ENCODE results near the gene WLS. TPM values are rescaled to one million over a fixed set of nuclear protein-coding genes. Genes with fewer than 3 reads are reported as not detected.
"Not testable (repeated sequence)": the region's sequence is repeated elsewhere in the genome, so short reads cannot be mapped to it uniquely, and the experiment has no call there.

The WLS gene
- total and polyA plus RNA-seq, 4 experiments from 2014 or later, result not detected

DNA sequence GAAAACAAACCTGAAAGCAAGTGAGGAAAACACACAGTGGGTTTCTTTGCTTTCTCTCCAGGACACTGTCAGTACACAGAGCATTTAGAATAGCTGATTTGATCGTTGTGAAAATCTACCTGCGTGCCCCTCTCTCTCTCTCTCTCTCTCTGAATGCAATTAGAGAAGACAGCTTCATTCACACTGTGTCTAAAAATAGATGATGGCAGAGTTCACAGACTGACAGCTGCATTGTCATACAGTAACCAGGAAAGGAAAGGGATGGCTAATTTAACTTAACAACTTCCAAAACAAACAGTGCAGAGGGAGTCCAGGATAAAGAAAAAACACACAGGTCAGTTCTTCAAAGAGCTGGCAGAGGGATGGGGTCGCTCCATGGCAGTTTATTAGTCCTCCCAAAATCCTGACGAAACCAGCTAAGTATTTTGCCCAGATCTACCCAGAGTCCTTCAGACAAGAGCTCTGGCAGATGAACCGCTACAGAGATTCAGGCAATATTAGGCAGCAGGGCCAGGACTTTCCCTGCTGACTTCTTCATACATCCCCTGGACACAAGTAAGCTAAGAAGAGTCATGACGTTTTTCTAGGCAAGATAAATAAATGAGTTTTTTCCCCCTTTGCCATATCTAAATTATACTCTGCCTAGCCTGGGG lies 58.9 kb downstream of the WLS start:
- ChIA-PET CTCF (ENCODE audit: partially characterized antibody) (no interaction called here), POLR2A (ENCODE audit: partially characterized antibody) (no interaction called here)
- no peak overlapping the region for H3K4me3 Mint-ChIP-seq
- H3K36me3 Mint-ChIP-seq, result no peaks in the 10 kb centered on the region
- no peak for DNase-seq
- intact Hi-C loops (cut with micrococcal nuclease), result no loop called here
- no peaks in the 10 kb centered on the region for H3K4me1 Mint-ChIP-seq
- Histone ChIP-seq H3K27me3 (ENCODE audit: insufficient read depth, low read length) (no peaks in the 10 kb centered on the region), H3K4me1 (ENCODE audit: insufficient read depth, low read length) (no peaks in the 10 kb centered on the region), H3K9me3 (ENCODE audit: control insufficient read depth in 1 of 2, low read length in 2 of 2) (no peaks in the 10 kb centered on the region), H3K27ac (ENCODE audit: low read depth, low read length) (no peak overlapping the region), H3K4me3 (ENCODE audit: low read length in 2 of 2) (no peak overlapping the region), H3K36me3 (ENCODE audit: insufficient read depth, low read length) (no peaks in the 10 kb centered on the region)
- H3K9me3 Mint-ChIP-seq, result peaks cover 0 to 9% (median 3%) of the 10 kb centered on the region in 8 donors
- peaks cover 0 to 3% of the 10 kb centered on the region in 2 donors for H3K27me3 Mint-ChIP-seq
- H3K27ac Mint-ChIP-seq, result no peak overlapping the region

GRCh38 chr1:68171795-68172194 lies 60.5 kb downstream of the WLS start:
- H3K4me3 Mint-ChIP-seq; H3K4me1 ChIP-seq (ENCODE audit: insufficient read depth, low read length); H3K36me3 Mint-ChIP-seq; H3K27ac Mint-ChIP-seq; H3K27me3 Mint-ChIP-seq; POLR2A ChIA-PET (ENCODE audit: partially characterized antibody); H3K9me3 ChIP-seq (ENCODE audit: control insufficient read depth in 1 of 2, low read length in 2 of 2); H3K27me3 ChIP-seq (ENCODE audit: insufficient read depth, low read length); H3K4me3 ChIP-seq (ENCODE audit: low read length in 2 of 2); DNase-seq; intact Hi-C loops (cut with micrococcal nuclease); H3K9me3 Mint-ChIP-seq; CTCF ChIA-PET (ENCODE audit: partially characterized antibody); H3K36me3 ChIP-seq (ENCODE audit: insufficient read depth, low read length); H3K27ac ChIP-seq (ENCODE audit: low read depth, low read length); H3K4me1 Mint-ChIP-seq: not testable (repeated sequence)

- Mint-ChIP-seq H3K4me3 (no peak overlapping the region), H3K36me3 (no peaks in the 10 kb centered on the region), H3K9me3 (peaks cover 0 to 9% (median 0%) of the 10 kb centered on the region in 8 donors), H3K4me1 (no peaks in the 10 kb centered on the region), H3K27ac (no peak overlapping the region), H3K27me3 (peaks cover 0 to 3% of the 10 kb centered on the region in 2 donors)
- DNase-seq, result no peak
- intact Hi-C loops (cut with micrococcal nuclease), result no loop called here
- POLR2A ChIA-PET (ENCODE audit: partially characterized antibody), result no interaction called here
- CTCF ChIA-PET (ENCODE audit: partially characterized antibody), result no interaction called here
- no peaks in the 10 kb centered on the region for H3K27me3 ChIP-seq (ENCODE audit: insufficient read depth, low read length)
- no peak overlapping the region for H3K4me3 ChIP-seq (ENCODE audit: low read length in 2 of 2)
- no peak overlapping the region for H3K27ac ChIP-seq (ENCODE audit: low read depth, low read length)
- H3K4me1 ChIP-seq (ENCODE audit: insufficient read depth, low read length), result no peaks in the 10 kb centered on the region
- H3K36me3 ChIP-seq (ENCODE audit: insufficient read depth, low read length), result no peaks in the 10 kb centered on the region
- no peaks in the 10 kb centered on the region for H3K9me3 ChIP-seq (ENCODE audit: control insufficient read depth in 1 of 2, low read length in 2 of 2)
These were observed 63.7 kb downstream of the WLS start for GRCh38 chr1:68168545-68169171.

- ChIA-PET CTCF (ENCODE audit: partially characterized antibody) (no interaction called here), POLR2A (ENCODE audit: partially characterized antibody) (no interaction called here)
- Histone ChIP-seq H3K4me1 (ENCODE audit: insufficient read depth, low read length) (no peaks in the 10 kb centered on the region), H3K27me3 (ENCODE audit: insufficient read depth, low read length) (no peaks in the 10 kb centered on the region), H3K27ac (ENCODE audit: low read depth, low read length) (no peak overlapping the region), H3K9me3 (ENCODE audit: control insufficient read depth in 1 of 2, low read length in 2 of 2) (no peaks in the 10 kb centered on the region), H3K4me3 (ENCODE audit: low read length in 2 of 2) (no peak overlapping the region), H3K36me3 (ENCODE audit: insufficient read depth, low read length) (no peaks in the 10 kb centered on the region)
- DNase-seq, result no peak
- Mint-ChIP-seq H3K9me3 (peaks cover 0 to 5% (median 0%) of the 10 kb centered on the region in 8 donors), H3K4me3 (no peak overlapping the region), H3K4me1 (no peaks in the 10 kb centered on the region), H3K27me3 (peaks cover 0 to 3% of the 10 kb centered on the region in 2 donors), H3K36me3 (no peaks in the 10 kb centered on the region), H3K27ac (no peak overlapping the region)
- intact Hi-C loops (cut with micrococcal nuclease), result no loop called here
These were observed 65.1 kb downstream of the WLS start for GRCh38 chr1:68167211-68167610.

DNA sequence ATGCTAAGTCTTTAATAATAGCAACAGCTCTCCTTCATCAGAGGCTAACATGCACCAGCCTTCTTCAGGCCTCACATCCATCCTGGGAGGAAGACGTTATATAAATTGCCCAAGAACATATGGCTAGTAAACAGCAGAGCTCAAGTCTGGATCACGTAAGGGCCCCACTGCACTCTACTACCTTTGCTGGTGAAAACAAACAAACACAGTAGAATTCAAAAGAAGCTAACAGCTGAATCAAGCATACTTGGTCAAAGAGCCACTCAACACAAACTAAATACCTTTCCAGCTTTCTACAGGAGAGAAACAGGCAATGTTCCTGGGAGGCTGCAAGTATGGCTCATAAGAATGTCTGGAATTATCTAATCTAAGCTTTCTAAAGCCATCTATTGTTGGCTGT lies 66.0 kb downstream of the WLS start:
- no peaks in the 10 kb centered on the region for H3K36me3 Mint-ChIP-seq
- peaks cover 0 to 3% of the 10 kb centered on the region in 2 donors for H3K27me3 Mint-ChIP-seq
- H3K4me3 Mint-ChIP-seq, result no peak overlapping the region
- no peak overlapping the region for H3K27ac ChIP-seq (ENCODE audit: low read depth, low read length)
- H3K4me3 ChIP-seq (ENCODE audit: low read length in 2 of 2), result no peak overlapping the region
- no peaks in the 10 kb centered on the region for H3K36me3 ChIP-seq (ENCODE audit: insufficient read depth, low read length)
- DNase-seq, result no peak
- no peak overlapping the region for H3K27ac Mint-ChIP-seq
- ChIA-PET POLR2A (ENCODE audit: partially characterized antibody) (no interaction called here), CTCF (ENCODE audit: partially characterized antibody) (no interaction called here)
- H3K4me1 Mint-ChIP-seq, result no peaks in the 10 kb centered on the region
- no peaks in the 10 kb centered on the region for H3K9me3 ChIP-seq (ENCODE audit: control insufficient read depth in 1 of 2, low read length in 2 of 2)
- no peaks in the 10 kb centered on the region for H3K4me1 ChIP-seq (ENCODE audit: insufficient read depth, low read length)
- intact Hi-C loops (cut with micrococcal nuclease), result no loop called here
- no peaks in the 10 kb centered on the region for H3K27me3 ChIP-seq (ENCODE audit: insufficient read depth, low read length)
- H3K9me3 Mint-ChIP-seq, result peaks cover 0 to 5% (median 0%) of the 10 kb centered on the region in 8 donors

GRCh38 chr1:68165665-68166064 lies 66.7 kb downstream of the WLS start:
- Mint-ChIP-seq H3K27ac (no peak overlapping the region), H3K9me3 (peaks cover 0 to 3% (median 0%) of the 10 kb centered on the region in 8 donors), H3K36me3 (no peaks in the 10 kb centered on the region), H3K4me3 (no peak overlapping the region), H3K27me3 (peaks cover 0 to 3% of the 10 kb centered on the region in 2 donors), H3K4me1 (no peaks in the 10 kb centered on the region)
- Histone ChIP-seq H3K4me1 (ENCODE audit: insufficient read depth, low read length) (no peaks in the 10 kb centered on the region), H3K9me3 (ENCODE audit: control insufficient read depth in 1 of 2, low read length in 2 of 2) (no peaks in the 10 kb centered on the region), H3K4me3 (ENCODE audit: low read length in 2 of 2) (no peak overlapping the region), H3K27me3 (ENCODE audit: insufficient read depth, low read length) (no peaks in the 10 kb centered on the region), H3K36me3 (ENCODE audit: insufficient read depth, low read length) (no peaks in the 10 kb centered on the region), H3K27ac (ENCODE audit: low read depth, low read length) (no peak overlapping the region)
- CTCF ChIA-PET (ENCODE audit: partially characterized antibody), result interaction anchor here (1.1 kb wide), 1 partner anchor 45 kb away, joined by 3 read pairs; no protein-coding TSS in a partner anchor
- intact Hi-C loops (cut with micrococcal nuclease), result no loop called here
- no peak for DNase-seq
- POLR2A ChIA-PET (ENCODE audit: partially characterized antibody), result no interaction called here

DNA sequence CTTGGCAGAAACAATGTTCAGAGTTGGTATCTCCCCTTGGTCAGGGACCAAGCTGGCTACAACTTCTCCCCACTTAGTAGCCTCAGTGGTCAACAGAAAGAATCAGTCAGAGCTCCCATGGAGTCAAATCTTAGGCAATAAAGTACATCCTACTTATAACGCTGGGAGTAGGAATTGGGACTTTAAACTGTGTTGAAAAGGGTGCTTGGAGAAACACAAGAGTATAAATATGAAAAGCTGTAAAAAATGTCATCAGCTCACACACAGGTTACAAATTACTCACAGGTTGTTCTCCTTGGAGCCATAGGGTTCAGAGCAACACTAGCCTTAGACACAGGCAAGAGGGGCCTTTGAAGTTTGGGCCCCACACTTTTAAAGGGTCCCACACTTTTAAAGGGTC lies 67.4 kb downstream of the WLS start:
- H3K36me3 Mint-ChIP-seq, result no peaks in the 10 kb centered on the region
- no peak for DNase-seq
- intact Hi-C loops (cut with micrococcal nuclease), result no loop called here
- POLR2A ChIA-PET (ENCODE audit: partially characterized antibody), result no interaction called here
- no peak overlapping the region for H3K4me3 Mint-ChIP-seq
- peaks cover 0 to 3% (median 0%) of the 10 kb centered on the region in 8 donors for H3K9me3 Mint-ChIP-seq
- Histone ChIP-seq H3K27me3 (ENCODE audit: insufficient read depth, low read length) (no peaks in the 10 kb centered on the region), H3K4me1 (ENCODE audit: insufficient read depth, low read length) (no peaks in the 10 kb centered on the region), H3K9me3 (ENCODE audit: control insufficient read depth in 1 of 2, low read length in 2 of 2) (no peaks in the 10 kb centered on the region), H3K36me3 (ENCODE audit: insufficient read depth, low read length) (no peaks in the 10 kb centered on the region), H3K27ac (ENCODE audit: low read depth, low read length) (no peak overlapping the region), H3K4me3 (ENCODE audit: low read length in 2 of 2) (no peak overlapping the region)
- H3K4me1 Mint-ChIP-seq, result no peaks in the 10 kb centered on the region
- peaks cover 0 to 3% of the 10 kb centered on the region in 2 donors for H3K27me3 Mint-ChIP-seq
- CTCF ChIA-PET (ENCODE audit: partially characterized antibody), result interaction anchor here (1.1 kb wide), 1 partner anchor 45 kb away, joined by 3 read pairs; no protein-coding TSS in a partner anchor
- no peak overlapping the region for H3K27ac Mint-ChIP-seq

Data from CD4-positive, alpha-beta memory T cell (primary cell).